Measurements from ENCODE around the gene SLC29A2. TPM values are rescaled to one million over a fixed set of nuclear protein-coding genes. Genes with fewer than 3 reads are reported as not detected.

The SLC29A2 gene
- total RNA-seq, 4 donors from 2014 or later = 7.5 to 32.4 (median 14.4) TPM

GRCh38 chr11:66333896-66334604 lies 37.5 kb downstream of the SLC29A2 start:
- H3K4me3 ChIP-seq = no peak overlapping the region
- no peak for DNase-seq
- H3K4me1 ChIP-seq = peaks cover 12 to 26% (median 21%) of the 10 kb centered on the region in 4 donors
- intact Hi-C loops (cut with DNase I; ENCODE audit: low total_unique reads) = no loop called here
- no peaks in the 10 kb centered on the region for H3K36me3 ChIP-seq
- no peaks in the 10 kb centered on the region for H3K27me3 ChIP-seq
- TF ChIP-seq POLR2A (IDR thresholded peaks at IDR 0.05) (no peak), EP300 (IDR thresholded peaks at IDR 0.05; ENCODE audit: low read depth) (no peak), POLR2AphosphoS5 (IDR thresholded peaks at IDR 0.05) (no peak), CTCF (IDR thresholded peaks at IDR 0.05) (no peak)
- no peak overlapping the region for H3K27ac ChIP-seq
- WGBS, 2 donors (ENCODE audit: low coverage in 1 of 2) = 90% methylated on average over 29 of the region's 29 CpGs; no CpG with 5 or more reads in 1 of the 2 donors
- no peaks in the 10 kb centered on the region for H3K9me3 ChIP-seq
- in situ Hi-C loops (cut with MboI; ENCODE audit: low pct_ligation_motif_present in 1 of 4, low pct_unique_long_range_greater_than_20kb in 1 of 4, low sequenced_read_pairs in 3 of 4) = no loop called here

GRCh38 chr11:66333220-66333877 lies 38.2 kb downstream of the SLC29A2 start:
- TF ChIP-seq POLR2AphosphoS5 (IDR thresholded peaks at IDR 0.05) = no peak
- TF ChIP-seq CTCF (IDR thresholded peaks at IDR 0.05) = no peak
- TF ChIP-seq POLR2A (IDR thresholded peaks at IDR 0.05) = no peak
- TF ChIP-seq EP300 (IDR thresholded peaks at IDR 0.05; ENCODE audit: low read depth) = no peak
- in situ Hi-C loops (cut with MboI; ENCODE audit: low pct_ligation_motif_present in 1 of 4, low pct_unique_long_range_greater_than_20kb in 1 of 4, low sequenced_read_pairs in 3 of 4) = no loop called here
- H3K4me3 ChIP-seq = no peak overlapping the region
- no peaks in the 10 kb centered on the region for H3K9me3 ChIP-seq
- peaks cover 16 to 33% (median 26%) of the 10 kb centered on the region in 4 donors for H3K4me1 ChIP-seq
- WGBS, 2 donors (ENCODE audit: low coverage in 1 of 2) = 93% methylated on average over 17 of the region's 19 CpGs; no CpG with 5 or more reads in 1 of the 2 donors
- no peaks in the 10 kb centered on the region for H3K27me3 ChIP-seq
- no peak for DNase-seq
- intact Hi-C loops (cut with DNase I; ENCODE audit: low total_unique reads) = no loop called here
- H3K27ac ChIP-seq = no peak overlapping the region
- no peaks in the 10 kb centered on the region for H3K36me3 ChIP-seq

- Histone ChIP-seq H3K4me3 (no peak overlapping the region), H3K27me3 (no peaks in the 10 kb centered on the region), H3K9me3 (no peaks in the 10 kb centered on the region), H3K4me1 (peaks cover 16 to 38% (median 29%) of the 10 kb centered on the region in 4 donors), H3K36me3 (no peaks in the 10 kb centered on the region), H3K27ac (no peak overlapping the region)
- no peak for DNase-seq
- 81 to 100% methylated on average over 3 to 16 of the region's 18 CpGs for WGBS, 2 donors (ENCODE audit: low coverage in 1 of 2)
- intact Hi-C loops (cut with DNase I; ENCODE audit: low total_unique reads) (no loop called here), in situ Hi-C loops (cut with MboI; ENCODE audit: low pct_ligation_motif_present in 1 of 4, low pct_unique_long_range_greater_than_20kb in 1 of 4, low sequenced_read_pairs in 3 of 4) (no loop called here)
- TF ChIP-seq EP300 (IDR thresholded peaks at IDR 0.05; ENCODE audit: low read depth) (no peak), POLR2AphosphoS5 (IDR thresholded peaks at IDR 0.05) (no peak)
Observed at GRCh38 chr11:66332371-66333219, 39.0 kb downstream of the SLC29A2 start.

GRCh38 chr11:66331542-66332370 lies 39.8 kb downstream of the SLC29A2 start:
- Histone ChIP-seq H3K9me3 (no peaks in the 10 kb centered on the region), H3K27me3 (no peaks in the 10 kb centered on the region), H3K36me3 (no peaks in the 10 kb centered on the region), H3K27ac (no peak overlapping the region), H3K4me3 (no peak overlapping the region), H3K4me1 (peaks cover 18 to 39% (median 33%) of the 10 kb centered on the region in 4 donors)
- DNase-seq = no peak
- TF ChIP-seq EP300 (IDR thresholded peaks at IDR 0.05; ENCODE audit: low read depth) (no peak), POLR2A (IDR thresholded peaks at IDR 0.05) (no peak), POLR2AphosphoS5 (IDR thresholded peaks at IDR 0.05) (no peak), CTCF (IDR thresholded peaks at IDR 0.05) (no peak)
- in situ Hi-C loops (cut with MboI; ENCODE audit: low pct_ligation_motif_present in 1 of 4, low pct_unique_long_range_greater_than_20kb in 1 of 4, low sequenced_read_pairs in 3 of 4) (no loop called here), intact Hi-C loops (cut with DNase I; ENCODE audit: low total_unique reads) (no loop called here)
- whole genome bisulfite sequencing, 2 donors (ENCODE audit: low coverage in 1 of 2) = 93% methylated on average over 12 of the region's 12 CpGs; no CpG with 5 or more reads in 1 of the 2 donors

All from transverse colon (tissue), 4 donors.